CD4-positive, alpha-beta T cell (primary cell): Measurements from ENCODE around the gene PPP1R1B. TPM values are rescaled to one million over a fixed set of nuclear protein-coding genes. Genes with fewer than 3 reads are reported as not detected.

Experiments
- ATAC-seq: fragments of 200-7000 bp; cut with Tn5 transposase; one replicate; pipeline ENCODE4 v1.10.0; 2022; ENCODE audit warnings: mild to moderate bottlenecking; ENCODE audit not compliant: poor library complexity
- CTCF ChIA-PET: fragments of 350-600 bp; sonication (Branson Sonifier 250); formaldehyde crosslinking; loops from one replicate; lab custom pipeline; 2021; ENCODE audit warnings: antibody characterized with exemption, inconsistent platforms; lab: Charles Lee
- POLR2A ChIA-PET: fragments of 350-600 bp; sonication (Branson Sonifier 250); formaldehyde crosslinking; loops from one replicate; lab custom pipeline; 2021; ENCODE audit warnings: antibody characterized with exemption, inconsistent platforms; lab: Charles Lee
- DNase-seq, 14 experiments: peaks; one replicate each; pipeline ENCODE4 v3.0.0-alpha.2; 2013 to 2020; ENCODE audit warnings: mixed read lengths in 2 of 14
- H3K27ac ChIP-seq, 2 donors: one replicate each; pipeline versions ENCODE4 v1.5.1 to v1.7.0; 2013; ENCODE audit warnings: low read length in 2 of 2, low read depth in 1 of 2, mild to moderate bottlenecking in 1 of 2
- H3K27me3 ChIP-seq, 2 experiments: 1 replicate in 1 of 2; 2 replicates in 1 of 2; pipeline versions ENCODE4 v1.6.1 to v1.7.0; 2013; ENCODE audit warnings: low read length in 2 of 2, control low read depth in 1 of 2, mild to moderate bottlenecking in 1 of 2, moderate library complexity in 1 of 2; ENCODE audit not compliant: insufficient read depth in 2 of 2, control insufficient read depth in 1 of 2
- H3K36me3 ChIP-seq: one replicate; pipeline ENCODE4 v1.6.1; 2013; ENCODE audit warnings: low read length, control low read depth; ENCODE audit not compliant: insufficient read depth
- H3K4me1 ChIP-seq: one replicate; pipeline ENCODE4 v1.6.1; 2013; ENCODE audit warnings: low read length, control low read depth; ENCODE audit not compliant: insufficient read depth
- H3K4me3 ChIP-seq: one replicate; pipeline ENCODE4 v1.5.1; 2013; ENCODE audit warnings: mild to moderate bottlenecking, low read length, moderate library complexity
- H3K9me3 ChIP-seq, 2 experiments: 1 replicate in 1 of 2; 2 replicates in 1 of 2; pipeline versions ENCODE4 v1.6.1 to v1.7.0; 2013; ENCODE audit warnings: low read length in 2 of 2, mild to moderate bottlenecking in 2 of 2, control low read depth in 1 of 2, moderate library complexity in 1 of 2; ENCODE audit not compliant: control insufficient read depth in 1 of 2, insufficient read depth in 1 of 2
- H3K27ac Mint-ChIP-seq: one replicate; pipeline ENCODE4 v1.8.0; 2020; ENCODE audit warnings: mixed read lengths
- H3K27me3 Mint-ChIP-seq: one replicate; pipeline ENCODE4 v1.8.0; 2021; ENCODE audit warnings: mixed read lengths
- H3K36me3 Mint-ChIP-seq: one replicate; pipeline ENCODE4 v1.8.0; 2021; ENCODE audit warnings: low read depth, mixed read lengths
- H3K4me1 Mint-ChIP-seq: one replicate; pipeline ENCODE4 v1.8.0; 2021; ENCODE audit warnings: low read depth, mixed read lengths
- H3K4me3 Mint-ChIP-seq: one replicate; pipeline ENCODE4 v1.8.0; 2020; ENCODE audit warnings: mild to moderate bottlenecking, mixed read lengths
- H3K9me3 Mint-ChIP-seq: one replicate; pipeline ENCODE4 v1.8.0; 2020; ENCODE audit warnings: mixed read lengths
- CTCF ChIP-seq: fragments of 200-600 bp; IDR thresholded peaks from one replicate; pipeline ENCODE4 v1.8.0; 2022; ENCODE audit warnings: antibody characterized with exemption, mild to moderate bottlenecking
- intact Hi-C, 2 experiments: fragments of 100-400 bp; cut with DNase I in 1 of 2; cut with micrococcal nuclease in 1 of 2; formaldehyde crosslinking; loops; one replicate each; pipeline versions ENCODE4 v1.15.1 to v1.9.0; 2023 to 2025; cut with DNase I, micrococcal nuclease
- total RNA-seq, 174 experiments: library from RNA in 2 of 174; stranded (reverse) in 2 of 174; gene quantifications; one replicate each; pipeline ENCODE4 v1.2.3 and lab custom pipeline; 2021 to 2026

The PPP1R1B gene
- total RNA-seq, 2 experiments from 2014 or later: 0.25 TPM; not detected in 1

- H3K36me3 Mint-ChIP-seq: no peaks in the 10 kb centered on the region
These were observed 12.1 kb upstream of the PPP1R1B start for GRCh38 chr17:39614545-39615157.

GRCh38 chr17:39615434-39615833 lies 11.3 kb upstream of the PPP1R1B start:
- H3K36me3 Mint-ChIP-seq: no peaks in the 10 kb centered on the region
- intact Hi-C loops: no loop called here
- ATAC-seq: no peak
- ChIA-PET POLR2A (interaction anchor here (1.3 kb wide), 1 partner anchor 8 kb away, joined by 3 read pairs; no protein-coding TSS in a partner anchor), CTCF (no interaction called here)
- Histone ChIP-seq H3K36me3 (no peaks in the 10 kb centered on the region), H3K27me3 (peaks cover 0 to 3% of the 10 kb centered on the region in 2 experiments), H3K27ac (no peak overlapping the region), H3K4me3 (no peak overlapping the region), H3K4me1 (peaks cover 18% of the 10 kb centered on the region), H3K9me3 (peaks cover 0 to 5% of the 10 kb centered on the region in 2 experiments)
- H3K27me3 Mint-ChIP-seq: peaks cover 27% of the 10 kb centered on the region
- no peaks in the 10 kb centered on the region for H3K9me3 Mint-ChIP-seq
- H3K27ac Mint-ChIP-seq: no peak overlapping the region
- H3K4me1 Mint-ChIP-seq: no peaks in the 10 kb centered on the region
- TF ChIP-seq CTCF: no peak
- no peak for DNase-seq
- H3K4me3 Mint-ChIP-seq: peak overlapping the region; percentile 48

More at GRCh38 chr17:39614545-39615157, 12.1 kb upstream of the PPP1R1B start:
- TF ChIP-seq CTCF: no peak
- DNase-seq: no peak
- Histone ChIP-seq H3K27me3 (peaks cover 0 to 3% of the 10 kb centered on the region in 2 experiments), H3K4me3 (no peak overlapping the region), H3K4me1 (peaks cover 18% of the 10 kb centered on the region), H3K27ac (no peak overlapping the region), H3K9me3 (peaks cover 0 to 5% of the 10 kb centered on the region in 2 experiments), H3K36me3 (no peaks in the 10 kb centered on the region)
- H3K27ac Mint-ChIP-seq: no peak overlapping the region
- H3K9me3 Mint-ChIP-seq: no peaks in the 10 kb centered on the region
- intact Hi-C loops: no loop called here
- no peak overlapping the region for H3K4me3 Mint-ChIP-seq
- peaks cover 28% of the 10 kb centered on the region for H3K27me3 Mint-ChIP-seq
- CTCF ChIA-PET: no interaction called here
- POLR2A ChIA-PET: interaction anchor here (1.3 kb wide), 1 partner anchor 9 kb away, joined by 3 read pairs; no protein-coding TSS in a partner anchor
- no peak for ATAC-seq
- H3K4me1 Mint-ChIP-seq: no peaks in the 10 kb centered on the region

- ATAC-seq (no peak), DNase-seq (no peak)
- Mint-ChIP-seq H3K27me3 (peaks cover 24% of the 10 kb centered on the region), H3K36me3 (no peaks in the 10 kb centered on the region), H3K27ac (no peak overlapping the region), H3K9me3 (no peaks in the 10 kb centered on the region), H3K4me3 (peak overlapping the region; percentile 79), H3K4me1 (peaks cover 5% of the 10 kb centered on the region)
- Histone ChIP-seq H3K27ac (no peak overlapping the region), H3K4me3 (peak overlapping the region; percentile 47), H3K36me3 (no peaks in the 10 kb centered on the region), H3K4me1 (peaks cover 23% of the 10 kb centered on the region), H3K9me3 (peaks cover 0 to 5% of the 10 kb centered on the region in 2 experiments), H3K27me3 (peaks cover 0 to 3% of the 10 kb centered on the region in 2 experiments)
- TF ChIP-seq CTCF: no peak
- CTCF ChIA-PET: no interaction called here
- intact Hi-C loops: no loop called here
- POLR2A ChIA-PET: no interaction called here
These were observed 9.7 kb upstream of the PPP1R1B start for GRCh38 chr17:39617100-39617445.
